Measurements from ENCODE around the gene TBC1D17. TPM values are rescaled to one million over a fixed set of nuclear protein-coding genes. Genes with fewer than 3 reads are reported as not detected.
A peak's percentile ranks its signal among the peaks of the same experiment; 100 is the strongest.

TBC1D17 gene
- total RNA-seq, 2 donors from 2014 or later: 33.0 to 51.4 TPM

DNA sequence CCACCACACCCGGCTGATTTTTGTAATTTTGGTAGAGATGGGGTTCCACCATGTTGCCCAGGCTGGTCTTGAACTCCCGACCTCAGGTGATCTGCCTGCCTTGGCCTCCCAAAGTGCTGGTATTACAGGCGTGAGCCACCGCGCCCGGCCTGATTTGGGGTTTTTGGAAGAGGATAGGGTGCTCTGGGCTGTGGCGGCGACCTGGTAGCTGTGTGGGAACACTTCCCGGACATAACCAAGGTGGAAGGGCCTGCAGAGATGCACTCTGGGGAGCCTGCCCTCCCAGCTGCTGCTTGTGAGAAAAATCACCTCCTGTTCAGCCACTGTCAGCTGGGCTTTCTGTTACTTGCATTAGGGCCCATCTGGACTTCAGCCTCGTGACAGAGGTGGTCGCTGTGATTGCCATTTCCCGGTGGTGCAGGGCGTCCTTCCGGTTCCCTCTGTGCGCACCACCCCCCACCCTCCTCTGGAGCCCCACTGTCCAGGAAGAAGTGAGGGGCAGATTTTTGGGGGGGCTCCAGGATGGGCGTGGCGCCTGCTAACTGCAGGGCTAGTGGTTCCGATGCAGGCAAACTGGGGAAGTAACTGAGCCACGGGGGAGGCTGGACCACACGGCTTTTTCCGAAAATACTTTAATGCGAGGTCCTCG lies 11.7 kb downstream of the TBC1D17 start:
- Histone ChIP-seq H3K27me3 (replicated peaks; ENCODE audit: insufficient read depth) (no peaks in the 10 kb centered on the region), H3K4me1 (replicated peaks) (no peaks in the 10 kb centered on the region), H3K9me3 (no peaks in the 10 kb centered on the region), H3K36me3 (peaks cover under 1 to 7% of the 10 kb centered on the region in 2 donors), H3K27ac (no peak overlapping the region), H3K4me3 (no peak overlapping the region)
- WGBS: 95% methylated on average over 23 of the region's 23 CpGs
- no peak for DNase-seq (ENCODE audit: low spot score)
- TF ChIP-seq POLR2AphosphoS5 (IDR thresholded peaks at IDR 0.05) (no peak), POLR2A (IDR thresholded peaks at IDR 0.05) (no peak)
- TF ChIP-seq, protein P1, sequence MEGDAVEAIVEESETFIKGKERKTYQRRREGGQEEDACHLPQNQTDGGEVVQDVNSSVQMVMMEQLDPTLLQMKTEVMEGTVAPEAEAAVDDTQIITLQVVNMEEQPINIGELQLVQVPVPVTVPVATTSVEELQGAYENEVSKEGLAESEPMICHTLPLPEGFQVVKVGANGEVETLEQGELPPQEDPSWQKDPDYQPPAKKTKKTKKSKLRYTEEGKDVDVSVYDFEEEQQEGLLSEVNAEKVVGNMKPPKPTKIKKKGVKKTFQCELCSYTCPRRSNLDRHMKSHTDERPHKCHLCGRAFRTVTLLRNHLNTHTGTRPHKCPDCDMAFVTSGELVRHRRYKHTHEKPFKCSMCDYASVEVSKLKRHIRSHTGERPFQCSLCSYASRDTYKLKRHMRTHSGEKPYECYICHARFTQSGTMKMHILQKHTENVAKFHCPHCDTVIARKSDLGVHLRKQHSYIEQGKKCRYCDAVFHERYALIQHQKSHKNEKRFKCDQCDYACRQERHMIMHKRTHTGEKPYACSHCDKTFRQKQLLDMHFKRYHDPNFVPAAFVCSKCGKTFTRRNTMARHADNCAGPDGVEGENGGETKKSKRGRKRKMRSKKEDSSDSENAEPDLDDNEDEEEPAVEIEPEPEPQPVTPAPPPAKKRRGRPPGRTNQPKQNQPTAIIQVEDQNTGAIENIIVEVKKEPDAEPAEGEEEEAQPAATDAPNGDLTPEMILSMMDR (IDR thresholded peaks at IDR 0.05): no peak
- intact Hi-C loops (cut with DNase I): no loop called here

DNA sequence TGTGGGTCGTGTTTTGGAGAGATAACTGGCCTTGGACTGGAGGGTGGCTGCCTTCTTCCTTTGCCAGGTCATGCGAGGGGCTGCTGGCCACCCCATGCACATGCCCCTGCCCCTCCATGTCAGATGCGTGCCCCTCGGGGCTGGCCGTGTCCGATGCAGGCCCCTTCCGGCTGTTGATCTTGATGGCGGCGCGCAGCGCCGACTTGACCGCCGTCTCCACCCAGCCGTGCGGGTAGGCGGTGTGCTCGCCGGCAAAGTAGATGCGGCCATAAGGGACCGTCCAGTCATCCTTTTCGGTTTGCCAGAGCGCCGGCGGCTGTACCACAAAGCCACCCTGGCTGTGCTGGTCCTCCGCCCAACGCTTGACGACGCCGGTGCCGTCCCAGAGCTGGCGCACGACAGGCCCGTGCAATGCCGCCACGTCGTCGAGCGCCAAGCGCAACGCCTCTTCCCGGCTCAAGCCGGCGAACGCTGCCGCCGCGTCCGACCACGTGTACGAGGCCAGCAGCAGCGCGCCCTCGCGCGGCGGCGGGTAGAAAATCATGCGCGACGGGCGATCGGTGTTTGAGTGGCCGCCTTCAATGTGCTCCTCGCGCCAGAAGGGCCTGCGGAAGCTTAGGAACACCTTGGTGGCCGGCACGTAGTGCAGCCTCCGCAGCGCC lies 12.3 kb downstream of the TBC1D17 start:
- Histone ChIP-seq H3K27ac (no peak overlapping the region), H3K4me3 (peak overlapping the region in 1 of 2 donors; percentile 17), H3K27me3 (replicated peaks; ENCODE audit: insufficient read depth) (no peaks in the 10 kb centered on the region), H3K36me3 (peaks cover 0 to under 1% of the 10 kb centered on the region in 2 donors), H3K4me1 (replicated peaks) (no peaks in the 10 kb centered on the region), H3K9me3 (no peaks in the 10 kb centered on the region)
- intact Hi-C loops (cut with DNase I): no loop called here
- 46% methylated on average over 32 of the region's 71 CpGs for WGBS
- DNase-seq (ENCODE audit: low spot score): peak; percentile 51
- TF ChIP-seq POLR2AphosphoS5 (IDR thresholded peaks at IDR 0.05) (peak; percentile 48), POLR2A (IDR thresholded peaks at IDR 0.05) (no peak)
- TF ChIP-seq, protein P1 (IDR thresholded peaks at IDR 0.05): peak in 3 of 4 experiments; percentile 58 to 83 (median 65)

DNA sequence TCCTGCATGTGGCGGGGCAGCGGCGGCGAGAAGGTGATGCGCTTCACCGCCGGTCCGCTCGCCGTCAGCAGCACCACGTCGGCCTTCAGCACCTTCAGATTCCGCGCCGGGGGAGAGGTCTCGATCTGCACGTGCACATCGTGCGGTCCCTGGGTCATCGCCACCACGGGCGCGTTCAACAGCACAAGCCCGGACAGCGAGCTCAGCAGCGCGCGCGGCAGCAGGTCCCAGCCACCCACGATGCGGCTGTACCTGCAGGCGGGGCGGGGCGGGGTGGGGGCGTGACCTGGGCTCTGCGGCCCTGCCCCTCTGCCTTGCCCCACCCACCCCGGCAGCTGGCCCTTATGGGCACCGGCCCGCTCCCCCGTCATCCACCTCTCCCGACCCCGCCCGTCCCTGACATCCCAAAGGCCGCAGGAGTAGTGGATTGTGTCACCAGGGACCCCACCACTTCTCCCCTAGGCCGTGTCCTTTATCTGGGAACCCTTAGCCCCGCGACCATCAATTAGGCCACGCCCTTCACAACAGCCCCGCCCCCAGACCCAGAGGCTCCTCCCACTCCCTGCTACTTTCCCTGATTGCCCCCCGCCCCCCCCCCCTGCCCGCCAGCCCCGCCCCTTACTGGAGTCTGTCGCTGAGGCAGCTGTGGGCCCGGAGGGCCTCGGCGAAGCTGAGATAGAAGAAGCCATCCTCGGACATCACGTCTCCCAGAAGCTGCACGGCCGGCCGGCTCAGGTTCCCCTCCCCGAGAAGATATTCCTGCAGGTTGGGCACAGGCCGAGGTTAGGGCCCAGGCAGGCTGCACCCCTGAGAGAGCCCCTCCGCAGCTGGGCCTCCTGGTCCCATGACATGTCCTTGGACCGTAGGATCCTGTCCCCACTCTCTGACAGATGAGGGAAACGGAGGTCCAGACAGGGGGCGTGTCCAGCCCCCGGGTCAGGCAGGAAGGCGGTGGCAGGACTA lies 13.1 kb downstream of the TBC1D17 start:
- 12% methylated on average over 56 of the region's 69 CpGs for WGBS
- no peaks in the 10 kb centered on the region for H3K36me3 ChIP-seq
- TF ChIP-seq, protein P1 (IDR thresholded peaks at IDR 0.05): peak in 1 of 4 experiments; percentile 5
- TF ChIP-seq POLR2AphosphoS5 (IDR thresholded peaks at IDR 0.05): no peak
- H3K27ac ChIP-seq: no peak overlapping the region
- H3K4me3 ChIP-seq: peak overlapping the region in 1 of 2 donors; percentile 17
- intact Hi-C loops (cut with DNase I): no loop called here
- no peak for DNase-seq (ENCODE audit: low spot score)
- H3K27me3 ChIP-seq (replicated peaks; ENCODE audit: insufficient read depth): no peaks in the 10 kb centered on the region
- H3K4me1 ChIP-seq (replicated peaks): no peaks in the 10 kb centered on the region
- H3K9me3 ChIP-seq: no peaks in the 10 kb centered on the region

DNA sequence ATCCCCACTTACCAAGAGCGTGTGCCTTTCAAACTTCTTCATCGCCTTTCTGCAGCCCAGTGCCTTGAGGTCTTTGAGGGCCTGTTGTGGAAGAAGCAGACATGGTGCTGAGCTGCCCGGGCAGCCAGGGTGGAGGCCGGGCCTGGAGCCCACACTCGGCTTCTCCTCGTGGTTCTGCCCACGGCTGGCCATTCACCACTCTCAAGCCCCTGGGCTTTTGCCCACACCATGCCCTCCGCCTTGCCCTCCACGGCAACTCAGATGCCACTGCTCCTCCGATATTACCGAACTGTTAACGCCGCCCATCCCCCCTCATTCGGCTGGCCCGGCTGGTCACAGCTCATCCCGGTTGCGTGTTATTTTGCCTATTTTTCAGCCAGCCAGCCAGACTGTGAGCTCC lies 13.9 kb downstream of the TBC1D17 start:
- 85% methylated on average over 17 of the region's 17 CpGs for WGBS
- DNase-seq (ENCODE audit: low spot score): no peak
- H3K36me3 ChIP-seq: no peaks in the 10 kb centered on the region
- no peaks in the 10 kb centered on the region for H3K4me1 ChIP-seq (replicated peaks)
- H3K27ac ChIP-seq: no peak overlapping the region
- no peak for TF ChIP-seq POLR2AphosphoS5 (IDR thresholded peaks at IDR 0.05)
- no peak for TF ChIP-seq POLR2A (IDR thresholded peaks at IDR 0.05)
- TF ChIP-seq, protein P1 (IDR thresholded peaks at IDR 0.05): no peak
- intact Hi-C loops (cut with DNase I): no loop called here
- no peaks in the 10 kb centered on the region for H3K9me3 ChIP-seq
- H3K4me3 ChIP-seq: no peak overlapping the region
- no peaks in the 10 kb centered on the region for H3K27me3 ChIP-seq (replicated peaks; ENCODE audit: insufficient read depth)
